NCI-H2029 (cell line): ENCODE results near the gene UBXN2A.
A peak's percentile ranks its signal among the peaks of the same experiment; 100 is the strongest.

Experiments
- DNase-seq: peaks from one replicate; lab custom pipeline; 2025; lab: John Stamatoyannopoulos, UW

Gene UBXN2A

DNA sequence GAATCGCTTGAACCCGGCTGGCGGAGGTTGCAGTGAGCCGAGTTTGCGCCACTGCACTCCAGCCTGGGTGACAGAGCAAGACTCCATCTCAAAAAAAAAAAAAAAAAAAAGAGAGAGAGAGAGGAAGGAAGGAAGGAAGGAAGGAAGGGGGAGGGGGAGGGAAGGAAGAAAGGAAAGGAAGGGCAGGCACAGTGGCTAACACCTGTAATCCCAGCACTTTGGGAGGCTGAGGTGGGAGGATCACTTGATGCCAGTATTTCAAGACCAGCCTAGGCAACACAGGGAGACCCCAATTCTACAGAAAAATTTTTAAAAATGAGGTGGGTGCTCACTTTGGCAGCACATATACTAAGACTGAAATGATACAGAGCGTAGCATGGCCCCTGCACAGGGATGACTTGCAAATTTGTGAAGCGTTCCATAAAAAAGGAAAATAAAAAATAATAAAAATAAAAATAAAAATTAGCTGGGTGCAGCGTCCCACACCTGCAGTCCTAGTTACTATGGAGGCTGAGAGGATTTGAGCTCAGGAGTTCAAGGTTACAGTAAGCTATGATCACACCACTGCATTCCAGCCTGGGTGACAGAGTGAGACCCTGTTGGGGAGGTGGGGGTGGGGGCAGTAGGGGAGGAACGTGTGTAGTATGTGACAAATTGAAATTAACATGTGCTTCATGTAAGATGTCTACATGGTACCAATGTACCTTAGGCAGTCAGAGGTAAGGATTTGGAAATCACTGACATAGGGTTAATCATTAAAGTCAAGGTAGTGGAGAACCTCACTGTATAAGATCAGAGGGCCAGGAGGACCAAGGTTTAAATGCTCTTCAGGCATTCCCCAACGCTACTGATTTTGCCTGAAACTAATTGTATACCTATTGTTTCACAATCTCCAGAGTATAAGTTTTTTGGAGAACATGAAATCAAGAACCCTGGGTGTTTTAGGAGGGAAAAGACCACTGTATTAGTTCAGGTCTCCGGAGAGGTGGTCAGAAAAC, 105.5 kb downstream of the UBXN2A start:
- DNase-seq = no peak

GRCh38 chr2:24046599-24046929, 106.3 kb downstream of the UBXN2A start:
- no peak for DNase-seq

DNA sequence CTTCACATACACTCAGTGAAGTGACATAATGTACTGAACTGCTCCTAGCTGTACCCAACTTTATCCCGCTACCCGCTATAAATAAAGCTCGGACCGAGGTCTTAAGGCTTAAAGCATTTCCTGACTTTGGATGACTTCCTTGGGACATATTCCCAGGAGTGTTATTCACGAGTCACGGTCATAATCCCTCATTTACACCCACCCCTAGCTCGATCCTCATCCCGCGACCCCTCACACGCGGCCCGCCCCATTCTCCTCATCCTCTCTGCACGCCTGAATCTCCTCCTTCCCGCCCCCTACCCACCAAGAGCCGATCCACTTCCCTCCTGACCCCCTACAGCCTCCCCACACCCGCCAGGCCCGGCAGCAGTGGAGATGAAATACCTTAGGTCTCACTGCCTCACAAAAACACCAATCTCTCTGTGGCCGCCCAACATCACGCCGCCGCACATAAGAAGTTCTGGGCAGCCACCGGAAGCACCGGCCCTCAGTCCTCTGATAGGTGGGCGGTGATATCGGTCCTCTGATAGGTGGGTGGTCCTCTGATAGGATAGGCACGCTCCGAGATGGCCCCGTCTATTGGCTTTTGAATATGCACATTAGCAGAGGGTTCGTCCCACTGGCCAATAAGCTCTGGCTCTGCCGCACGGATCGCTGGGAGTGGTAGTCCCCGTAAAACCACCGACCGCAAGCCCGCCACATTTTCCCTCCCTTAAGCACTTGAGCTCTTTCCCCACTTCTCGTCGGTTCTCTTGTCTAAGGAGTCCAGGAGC, 106.9 kb downstream of the UBXN2A start, which contains the start of gene WDCP:
Gene WDCP (minus strand): TSS at position 462 of the 773 bp plus-strand sequence. CDS start 7,897 bp downstream, outside the sequence.
- peak; percentile 95 for DNase-seq

DNA sequence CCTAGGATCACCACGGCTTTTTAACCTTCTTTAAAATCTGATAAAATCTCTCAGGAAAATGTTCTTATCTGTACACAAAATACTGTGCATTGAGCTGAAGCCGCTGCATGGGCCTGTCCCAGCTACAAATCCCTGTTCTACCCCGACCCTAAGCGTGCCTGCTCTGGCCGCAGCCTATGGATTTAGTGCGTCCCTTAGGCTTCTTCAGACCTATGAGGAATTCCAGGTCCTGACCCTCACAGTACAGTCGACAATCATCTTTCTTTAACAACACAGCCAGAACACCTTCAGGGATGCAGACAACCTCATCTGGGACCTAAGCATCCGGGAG, 107.4 kb downstream of the UBXN2A start:
- no peak for DNase-seq

GRCh38 chr2:24048769-24049484, 108.7 kb downstream of the UBXN2A start:
- DNase-seq = peak; percentile 15

DNA sequence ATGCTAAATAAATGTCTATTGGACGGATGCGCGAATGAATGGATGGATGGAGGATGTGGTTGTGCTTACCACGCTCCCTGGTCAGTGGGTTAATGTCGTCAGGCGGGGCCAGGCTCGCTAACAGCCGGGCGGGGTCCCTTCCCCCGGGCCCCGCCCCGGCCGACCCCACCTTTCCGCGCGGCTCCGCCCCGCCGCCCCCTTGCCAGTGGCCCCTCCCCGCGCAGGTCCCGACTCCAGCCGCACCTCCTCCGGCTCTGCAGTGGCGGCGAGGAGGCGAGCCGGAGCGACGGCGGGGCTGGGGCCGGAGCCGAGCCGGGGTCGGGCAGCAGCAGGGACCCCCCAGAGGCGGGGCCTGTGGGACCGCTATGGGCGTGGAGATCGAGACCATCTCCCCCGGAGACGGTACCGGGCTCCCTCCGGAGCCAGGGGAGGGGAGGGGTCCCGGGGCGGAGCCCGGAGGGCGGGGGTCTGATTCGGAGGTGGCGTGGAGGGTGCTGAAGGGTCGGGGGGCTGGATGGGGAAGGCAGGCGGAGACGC, 109.3 kb downstream of the UBXN2A start, which contains the start of gene FKBP1B:
Gene FKBP1B (plus strand): TSS at position 257 of the 537 bp plus-strand sequence. CDS start 109 bp downstream, at position 366.
- DNase-seq = peak; percentile 4

- no peak for DNase-seq
These were observed 110.0 kb downstream of the UBXN2A start for GRCh38 chr2:24050041-24050979.

- no peak for DNase-seq
These were observed 111.6 kb downstream of the UBXN2A start for GRCh38 chr2:24051833-24052232.

GRCh38 chr2:24052951-24053350, 112.7 kb downstream of the UBXN2A start:
- no peak for DNase-seq
